Transverse colon (tissue), 3 donors: ENCODE measurements around the gene PLCL2.

Experiments used
- EP300 ChIP-seq: sonication (generic); formaldehyde crosslinking; IDR thresholded peaks from one replicate; pipeline ENCODE4 v1.6.1; 2017; ENCODE audit warnings: antibody characterized with exemption, low read depth
- POLR2A ChIP-seq: fragments of 450-650 bp; IDR thresholded peaks from one replicate; pipeline ENCODE4 v1.6.1; 2016; ENCODE audit warnings: antibody characterized with exemption, mild to moderate bottlenecking, moderate library complexity
- TF ChIP-seq, protein P1 (sequence below), 5 experiments: fragments of 200-600 bp in 3 of 5; fragments of 450-650 bp in 2 of 5; sonication (generic) in 3 of 5; IDR thresholded peaks; 1 replicate in 2 of 5; 2 replicates in 3 of 5; pipeline ENCODE4 v1.5.1; 2016 to 2017; ENCODE audit warnings: antibody characterized with exemption in 5 of 5, inconsistent platforms in 3 of 5, mild to moderate bottlenecking in 2 of 5, moderate library complexity in 1 of 5

DNA sequence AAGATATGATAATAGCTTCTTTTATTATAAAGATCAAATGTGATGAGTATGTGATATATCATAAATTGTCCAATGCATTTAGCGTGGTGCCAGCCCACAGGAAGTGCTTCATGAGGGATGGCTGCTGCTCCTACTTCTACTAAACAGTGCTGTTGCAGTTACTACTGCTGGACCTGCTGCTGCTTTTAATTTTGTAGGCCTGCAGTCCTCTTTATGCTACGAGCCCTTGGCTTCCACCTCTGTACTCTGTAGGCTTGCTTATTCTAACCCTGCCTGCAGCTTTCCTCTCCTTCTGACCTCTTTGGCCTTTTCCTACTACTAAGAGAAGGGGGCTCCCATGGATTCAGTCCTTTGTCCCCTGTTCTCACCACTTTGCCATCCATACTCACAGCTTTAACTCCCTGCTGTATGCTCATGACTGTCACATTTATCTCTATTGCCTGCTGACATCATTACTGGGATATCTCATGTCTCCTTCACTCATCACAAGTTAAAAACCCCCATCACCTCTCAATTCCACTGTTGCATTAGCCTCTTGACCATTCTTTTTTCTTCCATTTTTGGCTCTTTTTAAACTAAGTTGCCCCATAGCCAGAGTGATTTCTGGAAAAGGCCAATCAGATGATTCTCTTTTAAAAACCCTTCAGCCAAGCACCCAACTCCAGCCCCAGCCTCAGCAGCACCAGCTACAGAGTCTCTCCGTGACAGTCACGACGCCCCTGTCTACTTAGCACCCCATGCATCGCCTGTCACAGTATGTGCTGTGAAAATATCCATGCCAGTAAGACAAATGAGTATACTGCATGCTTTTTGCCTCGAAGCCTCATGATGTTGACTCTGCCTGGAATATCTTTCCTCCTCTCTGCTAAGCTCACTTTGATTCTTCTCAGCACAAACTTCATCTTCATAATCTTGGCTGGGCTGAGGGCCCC is 56.3 kb downstream of the PLCL2 start:
- TF ChIP-seq, protein P1, sequence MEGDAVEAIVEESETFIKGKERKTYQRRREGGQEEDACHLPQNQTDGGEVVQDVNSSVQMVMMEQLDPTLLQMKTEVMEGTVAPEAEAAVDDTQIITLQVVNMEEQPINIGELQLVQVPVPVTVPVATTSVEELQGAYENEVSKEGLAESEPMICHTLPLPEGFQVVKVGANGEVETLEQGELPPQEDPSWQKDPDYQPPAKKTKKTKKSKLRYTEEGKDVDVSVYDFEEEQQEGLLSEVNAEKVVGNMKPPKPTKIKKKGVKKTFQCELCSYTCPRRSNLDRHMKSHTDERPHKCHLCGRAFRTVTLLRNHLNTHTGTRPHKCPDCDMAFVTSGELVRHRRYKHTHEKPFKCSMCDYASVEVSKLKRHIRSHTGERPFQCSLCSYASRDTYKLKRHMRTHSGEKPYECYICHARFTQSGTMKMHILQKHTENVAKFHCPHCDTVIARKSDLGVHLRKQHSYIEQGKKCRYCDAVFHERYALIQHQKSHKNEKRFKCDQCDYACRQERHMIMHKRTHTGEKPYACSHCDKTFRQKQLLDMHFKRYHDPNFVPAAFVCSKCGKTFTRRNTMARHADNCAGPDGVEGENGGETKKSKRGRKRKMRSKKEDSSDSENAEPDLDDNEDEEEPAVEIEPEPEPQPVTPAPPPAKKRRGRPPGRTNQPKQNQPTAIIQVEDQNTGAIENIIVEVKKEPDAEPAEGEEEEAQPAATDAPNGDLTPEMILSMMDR (IDR thresholded peaks at IDR 0.05) = no peak
- no peak for TF ChIP-seq EP300
- no peak for TF ChIP-seq POLR2A
